GM18861 (cell line): ENCODE data around the gene KMT2D.

ENCODE experiments used
- ATAC-seq: cut with Tn5 transposase; IDR thresholded peaks from one replicate; pipeline ENCODE4 v1.9.1; 2021; ENCODE audit not compliant: unreplicated experiment

KMT2D gene

GRCh38 chr12:49052451-49053208 is 8.0 kb downstream of the KMT2D start:
- ATAC-seq = no peak

- no peak for ATAC-seq
Measured at GRCh38 chr12:49051777-49052438, 8.7 kb downstream of the KMT2D start.

- no peak for ATAC-seq
Measured at GRCh38 chr12:49051373-49051764, 9.2 kb downstream of the KMT2D start.

GRCh38 chr12:49050507-49051372 is 9.9 kb downstream of the KMT2D start:
- no peak for ATAC-seq

- ATAC-seq = no peak
Measured at GRCh38 chr12:49049566-49050224, 10.9 kb downstream of the KMT2D start.

- ATAC-seq = no peak
Measured at GRCh38 chr12:49048953-49049352, 11.6 kb downstream of the KMT2D start.

- no peak for ATAC-seq
Measured at GRCh38 chr12:49046129-49046895, 14.3 kb downstream of the KMT2D start.

GRCh38 chr12:49044660-49045059 is 15.9 kb downstream of the KMT2D start:
- ATAC-seq = no peak

GRCh38 chr12:49043856-49044258 is 16.7 kb downstream of the KMT2D start:
- ATAC-seq = no peak

GRCh38 chr12:49043241-49043640 is 17.4 kb downstream of the KMT2D start:
- no peak for ATAC-seq

GRCh38 chr12:49041881-49042484 is 18.6 kb downstream of the KMT2D start:
- ATAC-seq = no peak

GRCh38 chr12:49041036-49041880 is 19.3 kb downstream of the KMT2D start:
- ATAC-seq = no peak

- no peak for ATAC-seq
Measured at GRCh38 chr12:49040364-49040855, 20.2 kb downstream of the KMT2D start.

- ATAC-seq = no peak
Measured at GRCh38 chr12:49039421-49040363, 20.9 kb downstream of the KMT2D start.

GRCh38 chr12:49038291-49038955 is 22.2 kb downstream of the KMT2D start:
- no peak for ATAC-seq

- no peak for ATAC-seq
Measured at GRCh38 chr12:49037947-49038237, 22.7 kb downstream of the KMT2D start.

GRCh38 chr12:49037111-49037946 is 23.3 kb downstream of the KMT2D start:
- no peak for ATAC-seq
